RPMI7951 (cell line): ENCODE data around the gene GNG12. TPM values are rescaled to one million over a fixed set of nuclear protein-coding genes. Genes with fewer than 3 reads are reported as not detected.
"Not testable (repeated sequence)": the region's sequence is repeated elsewhere in the genome, so short reads cannot be mapped to it uniquely, and the experiment has no call there.

Experiments used
- DNase-seq: peaks from one replicate; pipeline ENCODE4 v3.0.0-alpha.2; 2012; ENCODE audit warnings: low read depth
- total RNA-seq: library from RNA; depleted of rRNA; stranded (reverse); fragments of >200 nt; shearing (Covaris generic); gene quantifications from 2 replicates; pipeline ENCODE4 v1.2.3, GENCODE V29; 2014

Gene GNG12
- total RNA-seq, 1 experiment from 2014 or later, result 213 TPM

GRCh38 chr1:67733681-67734322 is 99.5 kb downstream of the GNG12 start:
- no peak for DNase-seq

- peak; percentile 97 for DNase-seq
Measured at GRCh38 chr1:67732750-67733151, 100.5 kb downstream of the GNG12 start.

GRCh38 chr1:67731322-67731721 is 101.9 kb downstream of the GNG12 start:
- DNase-seq, result no peak

GRCh38 chr1:67730312-67730711 is 103.0 kb downstream of the GNG12 start:
- not testable (repeated sequence) for DNase-seq

- DNase-seq, result no peak
Measured at GRCh38 chr1:67729872-67730271, 103.4 kb downstream of the GNG12 start.

GRCh38 chr1:67726224-67726623 is 107.0 kb downstream of the GNG12 start:
- peak; percentile 60 for DNase-seq

GRCh38 chr1:67724928-67725560 is 108.2 kb downstream of the GNG12 start:
- peak; percentile 95 for DNase-seq

- peak; percentile 56 for DNase-seq
Measured at GRCh38 chr1:67723620-67724019, 109.6 kb downstream of the GNG12 start.

- no peak for DNase-seq
Measured at GRCh38 chr1:67723126-67723525, 110.1 kb downstream of the GNG12 start.

GRCh38 chr1:67722292-67722944 is 110.8 kb downstream of the GNG12 start:
- peak; percentile 39 for DNase-seq

GRCh38 chr1:67721650-67722291 is 111.5 kb downstream of the GNG12 start:
- no peak for DNase-seq

GRCh38 chr1:67721112-67721511 is 112.2 kb downstream of the GNG12 start:
- DNase-seq, result no peak

GRCh38 chr1:67719329-67720196 is 113.7 kb downstream of the GNG12 start:
- DNase-seq, result no peak

GRCh38 chr1:67717876-67718275 is 115.4 kb downstream of the GNG12 start:
- no peak for DNase-seq

- DNase-seq, result peak; percentile 57
Measured at GRCh38 chr1:67716800-67717199, 116.5 kb downstream of the GNG12 start.

- DNase-seq, result no peak
Measured at GRCh38 chr1:67715819-67716218, 117.4 kb downstream of the GNG12 start.

- peak; percentile 95 for DNase-seq
Measured at GRCh38 chr1:67713057-67713846, 120.0 kb downstream of the GNG12 start.

- DNase-seq, result no peak
Measured at GRCh38 chr1:67711855-67712212, 121.4 kb downstream of the GNG12 start.

GRCh38 chr1:67711158-67711854 is 122.0 kb downstream of the GNG12 start:
- DNase-seq, result no peak

- peak; percentile 66 for DNase-seq
Measured at GRCh38 chr1:67710417-67710816, 122.8 kb downstream of the GNG12 start.
